Liver (tissue), 9 donors: Measurements from ENCODE around the gene ADGRG1. TPM values are rescaled to one million over a fixed set of nuclear protein-coding genes. Genes with fewer than 3 reads are reported as not detected.

ENCODE experiments used
- DNase-seq: peaks from one replicate; pipeline ENCODE4 v3.0.0-alpha.2; 2017; ENCODE audit warnings: low spot score
- H3K27ac ChIP-seq, 2 donors: one replicate each; pipeline ENCODE4 v1.7.0; 2013; ENCODE audit warnings: inconsistent platforms in 2 of 2, low read length in 2 of 2, control low read depth in 1 of 2, low read depth in 1 of 2, mild to moderate bottlenecking in 1 of 2
- H3K27me3 ChIP-seq, 4 donors: one replicate each; pipeline versions ENCODE4 v1.6.1 to v1.7.0; 2013; ENCODE audit warnings: low read length in 3 of 4, inconsistent platforms in 1 of 4, mild to moderate bottlenecking in 1 of 4, moderate library complexity in 1 of 4; ENCODE audit not compliant: control insufficient read depth in 4 of 4, insufficient read depth in 4 of 4
- H3K36me3 ChIP-seq, 4 donors: one replicate each; pipeline versions ENCODE4 v1.6.1 to v1.7.0; 2013; ENCODE audit warnings: low read length in 3 of 4, mild to moderate bottlenecking in 3 of 4, low read depth in 1 of 4, moderate library complexity in 1 of 4; ENCODE audit not compliant: control insufficient read depth in 4 of 4, insufficient read depth in 3 of 4
- H3K4me1 ChIP-seq, 4 donors: one replicate each; pipeline versions ENCODE4 v1.6.1 to v1.7.0; 2013; ENCODE audit warnings: low read length in 3 of 4, mild to moderate bottlenecking in 3 of 4, moderate library complexity in 1 of 4; ENCODE audit not compliant: control insufficient read depth in 4 of 4, insufficient read depth in 4 of 4
- H3K4me3 ChIP-seq, 3 donors: one replicate each; pipeline versions ENCODE4 v1.6.1 to v1.7.0; 2013; ENCODE audit warnings: low read length in 3 of 3, control low read depth in 1 of 3, low read depth in 1 of 3, mild to moderate bottlenecking in 1 of 3
- H3K9ac ChIP-seq, 2 donors: one replicate each; pipeline ENCODE4 v1.7.0; 2013; ENCODE audit warnings: low read length in 2 of 2, mild to moderate bottlenecking in 2 of 2, moderate library complexity in 2 of 2, control low read depth in 1 of 2, low read depth in 1 of 2
- H3K9me3 ChIP-seq, 4 donors: one replicate each; pipeline versions ENCODE4 v1.6.1 to v1.7.0; 2013; ENCODE audit warnings: low read length in 3 of 4; ENCODE audit not compliant: control insufficient read depth in 4 of 4
- ATF3 ChIP-seq: IDR thresholded peaks from 2 replicates; pipeline ENCODE4 v1.6.1; 2016; ENCODE audit warnings: antibody characterized with exemption
- CTCF ChIP-seq: fragments of 150-350 bp; IDR thresholded peaks from 2 replicates; pipeline ENCODE4 v1.5.1; 2017; ENCODE audit warnings: improper control_type of control experiment, low read depth, low read length; ENCODE audit not compliant: missing input control
- EGR1 ChIP-seq, 2 donors: IDR thresholded peaks; 2 replicates each; pipeline ENCODE4 v1.6.1; 2016 to 2018; ENCODE audit warnings: antibody characterized with exemption in 2 of 2, low read depth in 2 of 2
- FOXA1 ChIP-seq: IDR thresholded peaks from 2 replicates; pipeline ENCODE4 v1.6.1; 2016; ENCODE audit warnings: antibody characterized with exemption
- FOXA2 ChIP-seq: IDR thresholded peaks from 2 replicates; pipeline ENCODE4 v1.6.1; 2016; ENCODE audit warnings: antibody characterized with exemption
- GABPA ChIP-seq, 2 donors: IDR thresholded peaks in 1 of 2; conservative IDR thresholded peaks in 1 of 2; 2 replicates each; pipeline ENCODE4 v1.6.1; 2016; ENCODE audit warnings: antibody characterized with exemption in 2 of 2, mild to moderate bottlenecking in 1 of 2, moderate library complexity in 1 of 2
- HNF4A ChIP-seq, 2 donors: conservative IDR thresholded peaks; 2 replicates each; pipeline ENCODE4 v1.6.1; 2016; ENCODE audit warnings: antibody characterized with exemption in 2 of 2, mild to moderate bottlenecking in 2 of 2
- HNF4G ChIP-seq: IDR thresholded peaks from 2 replicates; pipeline ENCODE4 v1.6.1; 2016; ENCODE audit warnings: antibody characterized with exemption
- JUND ChIP-seq, 2 donors: IDR thresholded peaks; 2 replicates each; pipeline ENCODE4 v1.6.1; 2016; ENCODE audit warnings: antibody characterized with exemption in 2 of 2
- MAX ChIP-seq: IDR thresholded peaks from 2 replicates; pipeline ENCODE4 v1.6.1; 2016; ENCODE audit warnings: antibody characterized with exemption
- NR2F2 ChIP-seq: IDR thresholded peaks from 2 replicates; pipeline ENCODE4 v1.6.1; 2016; ENCODE audit warnings: antibody characterized with exemption
- RAD21 ChIP-seq, 2 donors: IDR thresholded peaks; 2 replicates each; pipeline ENCODE4 v1.6.1; 2016; ENCODE audit warnings: antibody characterized with exemption in 2 of 2, mild to moderate bottlenecking in 2 of 2
- REST ChIP-seq: IDR thresholded peaks from 2 replicates; pipeline ENCODE4 v1.6.1; 2016; ENCODE audit warnings: antibody characterized with exemption, mild to moderate bottlenecking
- RXRA ChIP-seq, 2 donors: IDR thresholded peaks; 2 replicates each; pipeline ENCODE4 v1.6.1; 2017 to 2018; ENCODE audit warnings: antibody characterized with exemption in 2 of 2, mild to moderate bottlenecking in 1 of 2
- SP1 ChIP-seq: IDR thresholded peaks from 2 replicates; pipeline ENCODE4 v1.6.1; 2018; ENCODE audit warnings: antibody characterized with exemption, mild to moderate bottlenecking
- TAF1 ChIP-seq: conservative IDR thresholded peaks from 2 replicates; pipeline ENCODE4 v1.6.1; 2016; ENCODE audit warnings: antibody characterized with exemption, mild to moderate bottlenecking
- WGBS: extraction: QIAGEN DNeasy Blood & Tissue Kit; methylation state at CpG from one replicate; pipeline ENCODE4 v1.1.7; 2013; 5-methylcytosine and 5-hydroxymethylcytosine counted together
- polyA plus RNA-seq, 2 donors: library from polyadenylated mRNA; stranded (reverse) in 1 of 2; unstranded in 1 of 2; fragments of 200-250 nt in 1 of 2; fragments of >200 nt in 1 of 2; fragmentation: Nextera tagmentation in 1 of 2; extraction: Ambion mirVana in 1 of 2; gene quantifications; one replicate each; pipeline versions ENCODE4 v1.2.1 to v1.2.3, GENCODE V29; 2013 to 2015
- total RNA-seq, 2 donors: library from RNA; depleted of rRNA; stranded (reverse); fragments of >200 nt; gene quantifications; one replicate each; pipeline ENCODE4 v1.2.3, GENCODE V29; 2014
- donor health status: healthy.
- donor health status: healthy.
- donor health status: healthy.
- donor health status: healthy.
- donor health status: healthy.

ADGRG1 gene
- total and polyA plus RNA-seq, 4 donors, result 1.7 to 3.3 (median 2.0) TPM

- Histone ChIP-seq H3K9me3 (no peaks in the 10 kb centered on the region), H3K36me3 (no peaks in the 10 kb centered on the region), H3K27ac (no peak overlapping the region), H3K27me3 (no peaks in the 10 kb centered on the region), H3K4me1 (peaks cover 0 to 20% (median 12%) of the 10 kb centered on the region in 4 donors), H3K4me3 (no peak overlapping the region), H3K9ac (no peak overlapping the region)
- no peak for DNase-seq
- TF ChIP-seq TAF1, result no peak
- TF ChIP-seq JUND (IDR thresholded peaks at IDR 0.05), result no peak
- TF ChIP-seq REST, result no peak
- no peak for TF ChIP-seq EGR1 (IDR thresholded peaks at IDR 0.05; ENCODE audit: low read depth in 2 of 2)
- TF ChIP-seq MAX, result no peak
- no peak for TF ChIP-seq NR2F2
- TF ChIP-seq HNF4G, result no peak
- no peak for TF ChIP-seq FOXA1
- no peak for TF ChIP-seq GABPA (IDR thresholded peaks at IDR 0.05 in 1 of 2, conservative IDR thresholded peaks at IDR 0.05 in 1 of 2)
- no peak for TF ChIP-seq ATF3
- no peak for TF ChIP-seq RAD21 (IDR thresholded peaks at IDR 0.05)
- TF ChIP-seq FOXA2, result no peak
- TF ChIP-seq RXRA (IDR thresholded peaks at IDR 0.05), result no peak
- 95% methylated on average over 11 of the region's 11 CpGs for WGBS
Measured at GRCh38 chr16:57685633-57686032, 57.2 kb downstream of the ADGRG1 start.

- Histone ChIP-seq H3K4me1 (peaks cover 0 to 20% (median 12%) of the 10 kb centered on the region in 4 donors), H3K27ac (no peak overlapping the region), H3K27me3 (no peaks in the 10 kb centered on the region), H3K4me3 (no peak overlapping the region), H3K9me3 (no peaks in the 10 kb centered on the region), H3K9ac (no peak overlapping the region), H3K36me3 (no peaks in the 10 kb centered on the region)
- WGBS, result 74% methylated on average over 4 of the region's 4 CpGs
- no peak for DNase-seq
- TF ChIP-seq CTCF, result no peak
- no peak for TF ChIP-seq HNF4A (conservative IDR thresholded peaks at IDR 0.05)
- TF ChIP-seq RAD21 (IDR thresholded peaks at IDR 0.05), result no peak
- TF ChIP-seq SP1, result no peak
Measured at GRCh38 chr16:57686577-57686976, 58.1 kb downstream of the ADGRG1 start.
